GM23248 (cell line): ENCODE data around the gene IKZF3. TPM values are rescaled to one million over a fixed set of nuclear protein-coding genes. Genes with fewer than 3 reads are reported as not detected.

Experiments used
- DNase-seq: peaks from one replicate; pipeline ENCODE4 v3.0.0-alpha.2; 2015
- H2AFZ ChIP-seq: fragments of 200-600 bp; sonication (generic); 2 replicates; pipeline ENCODE4 v1.6.1; 2016; ENCODE audit warnings: antibody characterized with exemption
- H3F3A ChIP-seq: fragments of 200-600 bp; sonication (generic); 2 replicates; pipeline ENCODE4 v1.6.1; 2016; ENCODE audit warnings: mild to moderate bottlenecking, antibody characterized with exemption, mixed run types; ENCODE audit not compliant: insufficient read depth
- H3K27ac ChIP-seq: fragments of 200-600 bp; sonication (generic); 2 replicates; pipeline ENCODE4 v1.5.1; 2016; ENCODE audit warnings: mild to moderate bottlenecking
- H3K27me3 ChIP-seq: fragments of 200-600 bp; sonication (generic); replicated peaks from 2 replicates; pipeline ENCODE4 v1.6.1; 2016; ENCODE audit warnings: mild to moderate bottlenecking; ENCODE audit not compliant: insufficient read depth
- H3K36me3 ChIP-seq: fragments of 200-600 bp; sonication (generic); 2 replicates; pipeline ENCODE4 v1.6.1; 2016; ENCODE audit warnings: low read depth, mild to moderate bottlenecking
- H3K4me1 ChIP-seq: fragments of 200-600 bp; sonication (generic); 2 replicates; pipeline ENCODE4 v1.6.1; 2016; ENCODE audit warnings: mild to moderate bottlenecking; ENCODE audit not compliant: insufficient read depth
- H3K4me2 ChIP-seq: fragments of 200-600 bp; sonication (generic); one replicate; pipeline ENCODE4 v1.6.1; 2016; ENCODE audit warnings: mild to moderate bottlenecking; ENCODE audit not compliant: unreplicated experiment
- H3K4me3 ChIP-seq: fragments of 200-600 bp; sonication (generic); 2 replicates; pipeline ENCODE4 v1.5.1; 2016; ENCODE audit warnings: mild to moderate bottlenecking
- H3K79me2 ChIP-seq: fragments of 200-600 bp; sonication (generic); 2 replicates; pipeline ENCODE4 v1.6.1; 2016; ENCODE audit warnings: mild to moderate bottlenecking; ENCODE audit not compliant: insufficient read depth
- H3K9ac ChIP-seq: fragments of 200-600 bp; sonication (generic); 2 replicates; pipeline ENCODE4 v1.6.1; 2016; ENCODE audit warnings: mild to moderate bottlenecking
- H3K9me2 ChIP-seq: fragments of 200-600 bp; sonication (generic); 2 replicates; pipeline ENCODE4 v1.6.1; 2016; ENCODE audit warnings: mixed run types, mild to moderate bottlenecking, moderate library complexity; ENCODE audit not compliant: insufficient read depth
- H3K9me3 ChIP-seq: fragments of 200-600 bp; sonication (generic); one replicate; pipeline ENCODE4 v1.6.1; 2017; ENCODE audit warnings: low read depth
- H4K20me1 ChIP-seq: fragments of 200-600 bp; sonication (generic); 2 replicates; pipeline ENCODE4 v1.6.0; 2016; ENCODE audit not compliant: insufficient read depth
- EZH2 ChIP-seq: fragments of 200-600 bp; sonication (generic); IDR thresholded peaks from 2 replicates; pipeline ENCODE4 v1.6.1; 2018; ENCODE audit warnings: antibody characterized with exemption, mild to moderate bottlenecking; ENCODE audit not compliant: insufficient read depth, poor library complexity, severe bottlenecking
- EZH2phosphoT487 ChIP-seq: fragments of 200-600 bp; sonication (generic); IDR thresholded peaks from 2 replicates; pipeline ENCODE4 v1.6.1; 2018; ENCODE audit warnings: antibody characterized with exemption, moderate library complexity, mild to moderate bottlenecking, low read depth; ENCODE audit not compliant: insufficient read depth
- WGBS, 2 experiments: methylation state at CpG; one replicate each; pipeline ENCODE4 v1.1.6; 2015 to 2017; ENCODE audit warnings: low lambda C conversion rate in 2 of 2, low coverage in 1 of 2; ENCODE audit errors: missing lambda C conversion rate in 2 of 2; 5-methylcytosine and 5-hydroxymethylcytosine counted together
- in situ Hi-C: fragments of 300-500 bp; cut with MboI; formaldehyde crosslinking; loops from 2 replicates; pipeline ENCODE4 v1.15.0; 2020
- polyA plus RNA-seq: library from polyadenylated mRNA; unstranded; fragments of >200 nt; fragmentation: Nextera tagmentation; extraction: Ambion mirVana; gene quantifications from 2 replicates; pipeline ENCODE4 v1.2.1, GENCODE V29; 2016
- total RNA-seq: library from RNA; depleted of rRNA; stranded (reverse); fragments of >200 nt; shearing (Covaris generic); gene quantifications from 2 replicates; pipeline ENCODE4 v1.2.3, GENCODE V29; 2014

The IKZF3 gene
- total and polyA plus RNA-seq, 2 experiments from 2014 or later, result 0.09 TPM; not detected in 1

DNA sequence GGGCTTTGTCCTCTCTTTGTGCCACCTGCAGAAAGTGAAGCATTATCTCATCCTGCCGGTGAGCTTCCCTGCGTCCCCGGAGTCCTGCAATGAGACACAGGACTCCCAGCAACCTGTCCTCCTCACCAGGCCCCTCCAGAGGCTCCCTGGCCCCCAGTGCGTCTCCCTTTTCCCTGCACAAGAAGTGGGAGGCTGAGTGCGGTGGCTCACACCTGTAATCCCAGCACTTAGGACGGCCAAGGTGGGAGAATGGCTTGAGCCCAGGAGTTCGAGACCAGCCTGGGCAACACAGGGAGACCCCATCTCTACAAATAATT, 118.0 kb downstream of the IKZF3 start:
- TF ChIP-seq EZH2 (no peak), EZH2phosphoT487 (no peak)
- no peak for DNase-seq
- no peaks in the 10 kb centered on the region for H3K9me2 ChIP-seq
- H3K4me2 ChIP-seq, result no peak overlapping the region
- WGBS, 2 experiments, result 78 to 85% methylated on average over 7 of the region's 7 CpGs
- no peak overlapping the region for H3K4me3 ChIP-seq
- no peak overlapping the region for H3K9ac ChIP-seq
- in situ Hi-C loops, result no loop called here
- no peaks in the 10 kb centered on the region for H3K36me3 ChIP-seq
- H3K9me3 ChIP-seq, result no peaks in the 10 kb centered on the region
- no peak overlapping the region for H3K27ac ChIP-seq
- peaks cover 4% of the 10 kb centered on the region; the same call in 1 of the 2 replicates for H3F3A ChIP-seq
- peaks cover under 1% of the 10 kb centered on the region; the same call in 1 of the 2 replicates for H3K4me1 ChIP-seq
- H4K20me1 ChIP-seq, result no peaks in the 10 kb centered on the region
- H2AFZ ChIP-seq, result no peak overlapping the region
- no peaks in the 10 kb centered on the region for H3K79me2 ChIP-seq
- no peaks in the 10 kb centered on the region for H3K27me3 ChIP-seq

DNA sequence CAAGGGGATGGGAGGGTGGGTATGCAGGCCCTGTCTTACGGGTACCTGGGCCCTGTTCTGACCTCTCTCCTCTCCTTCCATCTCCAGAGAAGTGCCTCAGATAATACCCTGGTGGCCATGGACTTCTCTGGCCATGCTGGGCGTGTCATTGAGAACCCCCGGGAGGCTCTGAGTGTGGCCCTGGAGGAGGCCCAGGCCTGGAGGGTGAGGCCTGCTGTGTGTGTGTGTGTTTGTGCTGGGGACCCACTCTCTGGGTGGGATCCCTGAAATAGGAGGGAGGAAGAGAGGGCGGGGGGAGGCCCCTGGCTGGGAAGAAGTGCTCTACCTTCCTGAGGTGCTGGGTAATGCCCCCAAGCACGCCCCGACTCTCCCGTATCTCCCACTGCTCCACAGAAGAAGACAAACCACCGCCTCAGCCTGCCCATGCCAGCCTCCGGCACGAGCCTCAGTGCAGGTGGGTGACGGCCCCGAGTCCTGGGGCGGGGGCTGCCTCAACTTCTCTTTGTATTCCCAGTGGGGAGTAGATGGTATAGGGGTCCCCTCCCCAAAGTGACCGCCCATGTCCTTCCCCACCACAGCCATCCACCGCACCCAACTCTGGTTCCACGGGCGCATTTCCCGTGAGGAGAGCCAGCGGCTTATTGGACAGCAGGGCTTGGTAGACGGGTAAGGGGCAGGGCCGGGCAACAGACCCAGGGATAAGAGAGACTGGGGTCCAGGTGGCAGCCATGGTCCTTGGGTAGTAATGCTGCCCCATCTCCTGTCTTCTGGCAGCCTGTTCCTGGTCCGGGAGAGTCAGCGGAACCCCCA, 118.6 kb downstream of the IKZF3 start:
- no peak overlapping the region for H2AFZ ChIP-seq
- H3K9me3 ChIP-seq, result no peaks in the 10 kb centered on the region
- DNase-seq, result no peak
- TF ChIP-seq EZH2 (no peak), EZH2phosphoT487 (no peak)
- H3K4me2 ChIP-seq, result no peak overlapping the region
- no peaks in the 10 kb centered on the region for H4K20me1 ChIP-seq
- in situ Hi-C loops, result no loop called here
- H3K9me2 ChIP-seq, result no peaks in the 10 kb centered on the region
- H3K27ac ChIP-seq, result no peak overlapping the region
- 80 to 81% methylated on average over 19 to 23 of the region's 23 CpGs for WGBS, 2 experiments
- H3K27me3 ChIP-seq, result no peaks in the 10 kb centered on the region
- H3K4me3 ChIP-seq, result no peak overlapping the region
- peaks cover 7% of the 10 kb centered on the region for H3K4me1 ChIP-seq
- no peaks in the 10 kb centered on the region for H3K36me3 ChIP-seq
- H3K79me2 ChIP-seq, result no peaks in the 10 kb centered on the region
- no peak overlapping the region for H3K9ac ChIP-seq
- H3F3A ChIP-seq, result peaks cover 4% of the 10 kb centered on the region; the same call in 1 of the 2 replicates

DNA sequence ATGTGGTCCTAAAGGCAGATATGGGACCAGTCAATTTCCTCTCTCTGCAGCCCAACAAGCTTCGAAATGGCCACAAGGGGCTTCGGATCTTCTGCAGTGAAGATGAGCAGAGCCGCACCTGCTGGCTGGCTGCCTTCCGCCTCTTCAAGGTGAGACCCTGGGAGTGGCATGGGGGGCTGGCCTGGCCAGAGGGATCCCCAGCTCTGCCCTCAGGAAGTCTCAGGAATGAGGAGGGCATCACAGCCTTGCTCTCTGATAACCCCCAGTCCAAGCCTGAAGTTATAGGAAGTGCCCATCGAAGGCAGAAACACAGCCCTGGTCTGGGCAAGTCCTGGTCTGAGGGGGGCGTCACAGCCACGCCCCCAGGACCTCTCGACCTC, 119.3 kb downstream of the IKZF3 start:
- no peaks in the 10 kb centered on the region; the same call in 1 of the 2 replicates for H3K27me3 ChIP-seq
- H3K4me3 ChIP-seq, result no peak overlapping the region
- no peaks in the 10 kb centered on the region for H4K20me1 ChIP-seq
- H3K27ac ChIP-seq, result no peak overlapping the region
- no peaks in the 10 kb centered on the region for H3K9me3 ChIP-seq
- in situ Hi-C loops, result no loop called here
- no peak overlapping the region for H2AFZ ChIP-seq
- peaks cover 4% of the 10 kb centered on the region; the same call in 1 of the 2 replicates for H3F3A ChIP-seq
- no peak for DNase-seq
- H3K36me3 ChIP-seq, result no peaks in the 10 kb centered on the region
- no peaks in the 10 kb centered on the region for H3K9me2 ChIP-seq
- no peak overlapping the region for H3K9ac ChIP-seq
- TF ChIP-seq EZH2phosphoT487, result no peak
- TF ChIP-seq EZH2, result no peak
- peaks cover 14% of the 10 kb centered on the region for H3K4me1 ChIP-seq
- no peak overlapping the region for H3K4me2 ChIP-seq
- 58 to 63% methylated on average over 8 of the region's 8 CpGs for WGBS, 2 experiments
- no peaks in the 10 kb centered on the region for H3K79me2 ChIP-seq

DNA sequence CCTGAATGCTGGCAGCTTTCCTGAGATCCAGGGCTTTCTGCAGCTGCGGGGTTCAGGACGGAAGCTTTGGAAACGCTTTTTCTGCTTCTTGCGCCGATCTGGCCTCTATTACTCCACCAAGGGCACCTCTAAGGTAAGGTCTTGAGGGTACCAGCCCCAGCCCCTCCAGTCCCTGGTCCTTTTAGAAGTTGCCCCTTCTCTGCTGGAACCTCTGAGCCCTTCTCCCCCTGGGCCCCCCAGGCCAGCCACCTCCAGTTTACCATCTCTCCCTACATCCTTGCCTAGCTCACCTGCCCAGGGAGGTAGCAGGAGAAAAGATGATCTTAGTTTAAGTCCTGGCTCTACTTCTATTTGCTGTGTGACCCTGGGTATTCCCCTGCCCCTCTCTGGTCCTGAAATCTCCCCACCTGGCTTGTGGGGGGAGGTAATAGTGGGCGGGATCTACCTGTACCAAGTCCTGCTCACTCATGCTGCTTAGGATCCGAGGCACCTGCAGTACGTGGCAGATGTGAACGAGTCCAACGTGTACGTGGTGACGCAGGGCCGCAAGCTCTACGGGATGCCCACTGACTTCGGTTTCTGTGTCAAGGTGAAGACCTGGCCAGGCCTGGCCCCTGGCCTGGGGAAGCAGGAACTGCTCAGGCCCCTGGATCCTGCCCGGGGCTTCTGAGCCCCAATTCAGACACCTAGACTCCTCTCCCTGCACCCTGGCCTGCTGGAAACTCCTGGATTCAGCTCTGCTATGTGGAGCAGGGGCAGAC, 119.9 kb downstream of the IKZF3 start:
- no peak overlapping the region for H3K4me2 ChIP-seq
- H3K36me3 ChIP-seq, result no peaks in the 10 kb centered on the region
- DNase-seq, result no peak
- H3K4me1 ChIP-seq, result peaks cover 19% of the 10 kb centered on the region
- in situ Hi-C loops, result no loop called here
- no peaks in the 10 kb centered on the region; the same call in 1 of the 2 replicates for H3K27me3 ChIP-seq
- peaks cover 4% of the 10 kb centered on the region; the same call in 1 of the 2 replicates for H3F3A ChIP-seq
- H2AFZ ChIP-seq, result no peak overlapping the region
- H3K9ac ChIP-seq, result no peak overlapping the region
- WGBS, 2 experiments, result 64 to 66% methylated on average over 16 of the region's 16 CpGs
- H3K9me2 ChIP-seq, result no peaks in the 10 kb centered on the region
- no peak overlapping the region for H3K4me3 ChIP-seq
- no peaks in the 10 kb centered on the region for H4K20me1 ChIP-seq
- no peaks in the 10 kb centered on the region for H3K79me2 ChIP-seq
- H3K9me3 ChIP-seq, result no peaks in the 10 kb centered on the region
- TF ChIP-seq EZH2, result no peak
- TF ChIP-seq EZH2phosphoT487, result no peak
- H3K27ac ChIP-seq, result no peak overlapping the region
